Osteocyte (in vitro differentiated cells): ENCODE data around the gene SUPT3H. TPM values are rescaled to one million over a fixed set of nuclear protein-coding genes. Genes with fewer than 3 reads are reported as not detected.

ENCODE experiments used
- DNase-seq: peaks from one replicate; pipeline ENCODE4 v3.0.0; 2021; ENCODE audit warnings: mixed read lengths; ENCODE audit not compliant: unreplicated experiment; ENCODE audit errors: extremely low spot score
- H3K27ac Mint-ChIP-seq: one replicate; pipeline ENCODE4 v1.8.0; 2021; ENCODE audit warnings: mild to moderate bottlenecking, mixed read lengths; ENCODE audit not compliant: unreplicated experiment
- H3K27me3 Mint-ChIP-seq: one replicate; pipeline ENCODE4 v1.8.0; 2021; ENCODE audit warnings: mixed read lengths; ENCODE audit not compliant: unreplicated experiment
- H3K36me3 Mint-ChIP-seq: one replicate; pipeline ENCODE4 v1.8.0; 2021; ENCODE audit warnings: mixed read lengths; ENCODE audit not compliant: unreplicated experiment
- H3K4me1 Mint-ChIP-seq: one replicate; pipeline ENCODE4 v1.8.0; 2021; ENCODE audit warnings: mixed read lengths; ENCODE audit not compliant: unreplicated experiment
- H3K4me3 Mint-ChIP-seq: one replicate; pipeline ENCODE4 v1.8.0; 2021; ENCODE audit warnings: mild to moderate bottlenecking, moderate library complexity, mixed read lengths; ENCODE audit not compliant: unreplicated experiment
- H3K9me3 Mint-ChIP-seq: one replicate; pipeline ENCODE4 v1.8.0; 2021; ENCODE audit warnings: mixed read lengths; ENCODE audit not compliant: unreplicated experiment
- CTCF ChIP-seq: fragments of 200-600 bp; sonication (generic); IDR thresholded peaks from 2 replicates; pipeline ENCODE4 v1.5.0; 2021; ENCODE audit warnings: antibody characterized with exemption, mild to moderate bottlenecking, moderate library complexity
- total RNA-seq: library from RNA; stranded (reverse); gene quantifications from 2 replicates; pipeline ENCODE4 v1.2.1, GENCODE V29; 2021

Gene SUPT3H
- total RNA-seq, 1 donor from 2014 or later = 13.2 TPM

GRCh38 chr6:44920952-44921491 lies 456.7 kb downstream of the SUPT3H start:
- Mint-ChIP-seq H3K27ac (peak overlapping the region; percentile 16), H3K4me1 (peaks cover 44% of the 10 kb centered on the region), H3K9me3 (no peaks in the 10 kb centered on the region), H3K4me3 (no peak overlapping the region), H3K36me3 (peaks cover 1% of the 10 kb centered on the region), H3K27me3 (no peaks in the 10 kb centered on the region)
- DNase-seq = no peak
- TF ChIP-seq CTCF = no peak

- Mint-ChIP-seq H3K27me3 (no peaks in the 10 kb centered on the region), H3K4me3 (no peak overlapping the region), H3K27ac (no peak overlapping the region), H3K36me3 (no peaks in the 10 kb centered on the region), H3K4me1 (peaks cover 40% of the 10 kb centered on the region), H3K9me3 (no peaks in the 10 kb centered on the region)
- DNase-seq = no peak
- TF ChIP-seq CTCF = no peak
These were observed 458.9 kb downstream of the SUPT3H start for GRCh38 chr6:44918671-44919296.

- no peaks in the 10 kb centered on the region for H3K9me3 Mint-ChIP-seq
- no peak overlapping the region for H3K4me3 Mint-ChIP-seq
- no peak overlapping the region for H3K27ac Mint-ChIP-seq
- H3K36me3 Mint-ChIP-seq = no peaks in the 10 kb centered on the region
- peaks cover 40% of the 10 kb centered on the region for H3K4me1 Mint-ChIP-seq
- TF ChIP-seq CTCF = no peak
- no peaks in the 10 kb centered on the region for H3K27me3 Mint-ChIP-seq
- no peak for DNase-seq
These were observed 460.3 kb downstream of the SUPT3H start for GRCh38 chr6:44917430-44917829.

GRCh38 chr6:44915111-44915510 lies 462.6 kb downstream of the SUPT3H start:
- Mint-ChIP-seq H3K27me3 (no peaks in the 10 kb centered on the region), H3K4me1 (peaks cover 20% of the 10 kb centered on the region), H3K9me3 (no peaks in the 10 kb centered on the region), H3K4me3 (no peak overlapping the region), H3K27ac (no peak overlapping the region), H3K36me3 (no peaks in the 10 kb centered on the region)
- no peak for TF ChIP-seq CTCF
- DNase-seq = no peak

GRCh38 chr6:44914141-44914540 lies 463.6 kb downstream of the SUPT3H start:
- Mint-ChIP-seq H3K27me3 (no peaks in the 10 kb centered on the region), H3K4me3 (no peak overlapping the region), H3K27ac (no peak overlapping the region), H3K9me3 (no peaks in the 10 kb centered on the region), H3K36me3 (no peaks in the 10 kb centered on the region), H3K4me1 (peaks cover 19% of the 10 kb centered on the region)
- no peak for TF ChIP-seq CTCF
- DNase-seq = no peak
